HEK293 (cell line): ENCODE data around the gene UBXN6.

Source experiments
- KLF1 ChIP-seq: fragments of 450-650 bp; formaldehyde crosslinking; IDR thresholded peaks from 2 replicates; pipeline ENCODE4 v1.5.1; 2016; ENCODE audit warnings: missing biosample characterization, missing genetic modification characterization
- KLF7 ChIP-seq: fragments of 450-650 bp; formaldehyde crosslinking; IDR thresholded peaks from 2 replicates; pipeline ENCODE4 v1.5.1; 2016; ENCODE audit warnings: missing biosample characterization, missing genetic modification characterization, borderline replicate concordance
- KLF9 ChIP-seq: fragments of 450-650 bp; formaldehyde crosslinking; IDR thresholded peaks from 2 replicates; pipeline ENCODE4 v1.5.1; 2016; ENCODE audit warnings: missing biosample characterization, missing genetic modification characterization, low read depth
- MEIS1 ChIP-seq: sonication (generic); formaldehyde crosslinking; IDR thresholded peaks from 2 replicates; pipeline ENCODE4 v1.8.1; 2022; ENCODE audit warnings: missing genetic modification reagents, mild to moderate bottlenecking, borderline replicate concordance
- PRDM1 ChIP-seq: fragments of 450-650 bp; formaldehyde crosslinking; IDR thresholded peaks from 2 replicates; pipeline ENCODE4; 2016; ENCODE audit warnings: missing biosample characterization, missing genetic modification characterization
- REPIN1 ChIP-seq: fragments of 450-650 bp; formaldehyde crosslinking; IDR thresholded peaks from 2 replicates; pipeline ENCODE4 v1.5.1; 2017; ENCODE audit warnings: missing biosample characterization, missing genetic modification characterization, low read depth
- SCRT2 ChIP-seq: fragments of 450-650 bp; formaldehyde crosslinking; IDR thresholded peaks from 2 replicates; pipeline ENCODE4 v1.5.1; 2016; ENCODE audit warnings: missing biosample characterization, missing genetic modification characterization
- ZBTB20 ChIP-seq: fragments of 450-650 bp; formaldehyde crosslinking; IDR thresholded peaks from 2 replicates; pipeline ENCODE4 v1.5.1; 2016; ENCODE audit warnings: missing biosample characterization, missing genetic modification characterization
- ZBTB48 ChIP-seq: fragments of 450-650 bp; formaldehyde crosslinking; IDR thresholded peaks from 2 replicates; pipeline ENCODE4 v1.5.1; 2016; ENCODE audit warnings: missing biosample characterization, missing genetic modification characterization
- ZEB2 ChIP-seq: fragments of 450-650 bp; formaldehyde crosslinking; IDR thresholded peaks from 2 replicates; pipeline ENCODE4 v1.5.1; 2016; ENCODE audit warnings: missing biosample characterization, missing genetic modification characterization
- ZNF10 ChIP-seq: fragments of 450-650 bp; formaldehyde crosslinking; IDR thresholded peaks from 2 replicates; pipeline ENCODE4 v1.5.1; 2017; ENCODE audit warnings: missing biosample characterization, missing genetic modification characterization
- ZNF121 ChIP-seq: fragments of 450-650 bp; formaldehyde crosslinking; IDR thresholded peaks from 2 replicates; pipeline ENCODE4 v1.5.1; 2016; ENCODE audit warnings: missing biosample characterization, missing genetic modification characterization
- ZNF157 ChIP-seq: fragments of 450-650 bp; formaldehyde crosslinking; IDR thresholded peaks from 2 replicates; pipeline ENCODE4 v1.5.1; 2016; ENCODE audit warnings: missing biosample characterization, missing genetic modification characterization
- ZNF169 ChIP-seq: fragments of 450-650 bp; formaldehyde crosslinking; IDR thresholded peaks from 2 replicates; pipeline ENCODE4 v1.5.1; 2016; ENCODE audit warnings: missing biosample characterization, missing genetic modification characterization
- ZNF24 ChIP-seq: fragments of 450-650 bp; formaldehyde crosslinking; IDR thresholded peaks from 2 replicates; pipeline ENCODE4 v1.5.1; 2016; ENCODE audit warnings: missing biosample characterization, missing genetic modification characterization
- ZNF335 ChIP-seq: fragments of 450-650 bp; formaldehyde crosslinking; conservative IDR thresholded peaks from 2 replicates; pipeline ENCODE4 v1.5.1; 2016; ENCODE audit warnings: missing biosample characterization, missing genetic modification characterization
- ZNF426 ChIP-seq: fragments of 450-650 bp; formaldehyde crosslinking; IDR thresholded peaks from 2 replicates; pipeline ENCODE4 v1.5.1; 2017; ENCODE audit warnings: missing biosample characterization, missing genetic modification characterization, mild to moderate bottlenecking, inconsistent platforms, moderate library complexity
- ZNF48 ChIP-seq: fragments of 450-650 bp; formaldehyde crosslinking; IDR thresholded peaks from 2 replicates; pipeline ENCODE4 v1.5.1; 2016; ENCODE audit warnings: missing biosample characterization, missing genetic modification characterization
- ZNF548 ChIP-seq: fragments of 450-650 bp; formaldehyde crosslinking; IDR thresholded peaks from 2 replicates; pipeline ENCODE4 v1.5.1; 2016; ENCODE audit warnings: missing biosample characterization, missing genetic modification characterization
- ZNF658 ChIP-seq: fragments of 450-650 bp; formaldehyde crosslinking; IDR thresholded peaks from 2 replicates; pipeline ENCODE4; 2016; ENCODE audit warnings: missing biosample characterization, missing genetic modification characterization
- ZNF791 ChIP-seq: fragments of 450-650 bp; formaldehyde crosslinking; IDR thresholded peaks from 2 replicates; pipeline ENCODE4 v1.5.1; 2016; ENCODE audit warnings: missing biosample characterization, missing genetic modification characterization
- ZNF837 ChIP-seq: fragments of 450-650 bp; formaldehyde crosslinking; IDR thresholded peaks from 2 replicates; pipeline ENCODE4 v1.5.1; 2016; ENCODE audit warnings: missing biosample characterization, missing genetic modification characterization
- ZSCAN23 ChIP-seq: fragments of 450-650 bp; formaldehyde crosslinking; IDR thresholded peaks from 2 replicates; pipeline ENCODE4 v1.5.1; 2016; ENCODE audit warnings: missing biosample characterization, missing genetic modification characterization
- TF ChIP-seq, protein P1 (sequence below): fragments of 450-650 bp; formaldehyde crosslinking; IDR thresholded peaks from 2 replicates; pipeline ENCODE4 v1.5.1; 2016; ENCODE audit warnings: missing biosample characterization, missing genetic modification characterization
- TF ChIP-seq, protein P2 (sequence below): fragments of 450-650 bp; formaldehyde crosslinking; IDR thresholded peaks from 2 replicates; pipeline ENCODE4 v1.5.1; 2016; ENCODE audit warnings: missing biosample characterization, missing genetic modification characterization
- TF ChIP-seq, protein P3 (sequence below): fragments of 450-650 bp; IDR thresholded peaks from 2 replicates; pipeline ENCODE4 v1.5.1; 2018; ENCODE audit warnings: missing biosample characterization, mild to moderate bottlenecking, missing genetic modification characterization
- TF ChIP-seq, protein P4 (sequence below): fragments of 450-650 bp; formaldehyde crosslinking; IDR thresholded peaks from 2 replicates; pipeline ENCODE4 v1.5.1; 2016; ENCODE audit warnings: missing biosample characterization, missing genetic modification characterization
- TF ChIP-seq, protein P5 (sequence below): sonication (generic); formaldehyde crosslinking; IDR thresholded peaks from 2 replicates; pipeline ENCODE4 v1.8.1; 2022; ENCODE audit warnings: mild to moderate bottlenecking, moderate library complexity, missing genetic modification reagents

UBXN6 gene

DNA sequence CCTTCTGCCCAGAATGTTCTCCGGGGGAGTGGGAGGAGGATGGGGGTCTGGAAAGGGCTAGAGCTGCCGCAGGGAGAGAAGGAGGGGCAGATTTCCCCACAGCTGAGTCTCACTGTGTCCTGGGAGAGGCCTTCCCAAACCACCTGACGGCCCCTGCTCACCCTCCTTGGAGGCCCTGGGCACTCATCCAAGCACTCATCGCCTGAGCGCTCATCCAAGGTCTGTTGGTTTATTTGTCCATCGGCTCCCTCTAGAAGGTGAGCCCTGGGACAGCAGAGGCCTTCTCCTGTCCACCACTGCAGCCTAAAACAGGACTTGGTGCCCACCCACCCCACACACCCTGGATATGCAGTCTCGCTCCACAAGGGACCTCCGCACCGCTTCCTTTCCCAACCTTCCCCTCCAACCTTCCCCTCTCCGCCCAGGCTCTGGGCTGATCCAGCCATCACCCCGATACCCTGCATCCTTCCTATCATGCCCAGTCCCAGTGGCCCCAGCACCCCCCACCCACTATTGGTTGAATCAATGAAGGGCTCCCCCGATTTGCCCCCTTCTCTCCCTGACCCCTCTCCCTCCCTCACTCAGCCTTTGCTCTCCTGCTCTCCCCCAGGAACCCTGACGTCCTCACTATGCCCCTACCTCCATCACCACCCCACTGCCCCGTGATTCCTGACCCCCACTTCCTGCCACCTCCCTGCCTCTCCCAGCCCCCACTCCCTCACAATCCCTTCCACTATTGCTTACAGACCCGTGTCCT is 1.7 kb downstream of the UBXN6 start (continued):
- no peak for TF ChIP-seq ZNF169 (tag by site-specific recombination)
- TF ChIP-seq ZSCAN23 (tag by site-specific recombination): no peak; the same call in 1 of the 2 replicates
- TF ChIP-seq PRDM1 (tag by site-specific recombination): no peak
- no peak for TF ChIP-seq ZNF24 (tag by site-specific recombination)
- TF ChIP-seq ZBTB48 (tag by site-specific recombination): peak; percentile 92
- TF ChIP-seq ZNF837 (tag by site-specific recombination): no peak
- peak; percentile 38; the same call in 1 of the 2 replicates for TF ChIP-seq ZBTB20 (tag by site-specific recombination)
- no peak for TF ChIP-seq ZNF426 (tag by site-specific recombination)
- no peak for TF ChIP-seq ZNF335 (tag by site-specific recombination)
- no peak for TF ChIP-seq REPIN1
- no peak for TF ChIP-seq ZNF121
- no peak for TF ChIP-seq ZNF548
- TF ChIP-seq ZNF791: no peak
- no peak for TF ChIP-seq ZEB2 (tag by site-specific recombination)
- peak; percentile 69 for TF ChIP-seq SCRT2 (tag by site-specific recombination)
- TF ChIP-seq, protein P1, sequence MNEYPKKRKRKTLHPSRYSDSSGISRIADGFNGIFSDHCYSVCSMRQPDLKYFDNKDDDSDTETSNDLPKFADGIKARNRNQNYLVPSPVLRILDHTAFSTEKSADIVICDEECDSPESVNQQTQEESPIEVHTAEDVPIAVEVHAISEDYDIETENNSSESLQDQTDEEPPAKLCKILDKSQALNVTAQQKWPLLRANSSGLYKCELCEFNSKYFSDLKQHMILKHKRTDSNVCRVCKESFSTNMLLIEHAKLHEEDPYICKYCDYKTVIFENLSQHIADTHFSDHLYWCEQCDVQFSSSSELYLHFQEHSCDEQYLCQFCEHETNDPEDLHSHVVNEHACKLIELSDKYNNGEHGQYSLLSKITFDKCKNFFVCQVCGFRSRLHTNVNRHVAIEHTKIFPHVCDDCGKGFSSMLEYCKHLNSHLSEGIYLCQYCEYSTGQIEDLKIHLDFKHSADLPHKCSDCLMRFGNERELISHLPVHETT (tag by site-specific recombination): no peak
- TF ChIP-seq MEIS1 (CRISPR knock-in tag): no peak
- TF ChIP-seq KLF7 (tag by site-specific recombination): no peak
- no peak for TF ChIP-seq KLF9 (tag by site-specific recombination)
- TF ChIP-seq KLF1 (tag by site-specific recombination): no peak; the same call in 1 of the 2 replicates
- TF ChIP-seq, protein P2, sequence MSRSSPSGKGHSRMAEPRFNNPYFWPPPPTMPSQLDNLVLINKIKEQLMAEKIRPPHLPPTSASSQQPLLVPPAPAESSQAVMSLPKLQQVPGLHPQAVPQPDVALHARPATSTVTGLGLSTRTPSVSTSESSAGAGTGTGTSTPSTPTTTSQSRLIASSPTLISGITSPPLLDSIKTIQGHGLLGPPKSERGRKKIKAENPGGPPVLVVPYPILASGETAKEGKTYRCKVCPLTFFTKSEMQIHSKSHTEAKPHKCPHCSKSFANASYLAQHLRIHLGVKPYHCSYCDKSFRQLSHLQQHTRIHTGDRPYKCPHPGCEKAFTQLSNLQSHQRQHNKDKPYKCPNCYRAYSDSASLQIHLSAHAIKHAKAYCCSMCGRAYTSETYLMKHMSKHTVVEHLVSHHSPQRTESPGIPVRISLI (tag by site-specific recombination): no peak
- TF ChIP-seq, protein P3, sequence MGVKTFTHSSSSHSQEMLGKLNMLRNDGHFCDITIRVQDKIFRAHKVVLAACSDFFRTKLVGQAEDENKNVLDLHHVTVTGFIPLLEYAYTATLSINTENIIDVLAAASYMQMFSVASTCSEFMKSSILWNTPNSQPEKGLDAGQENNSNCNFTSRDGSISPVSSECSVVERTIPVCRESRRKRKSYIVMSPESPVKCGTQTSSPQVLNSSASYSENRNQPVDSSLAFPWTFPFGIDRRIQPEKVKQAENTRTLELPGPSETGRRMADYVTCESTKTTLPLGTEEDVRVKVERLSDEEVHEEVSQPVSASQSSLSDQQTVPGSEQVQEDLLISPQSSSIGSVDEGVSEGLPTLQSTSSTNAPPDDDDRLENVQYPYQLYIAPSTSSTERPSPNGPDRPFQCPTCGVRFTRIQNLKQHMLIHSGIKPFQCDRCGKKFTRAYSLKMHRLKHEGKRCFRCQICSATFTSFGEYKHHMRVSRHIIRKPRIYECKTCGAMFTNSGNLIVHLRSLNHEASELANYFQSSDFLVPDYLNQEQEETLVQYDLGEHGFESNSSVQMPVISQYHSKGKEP (tag by site-specific recombination): no peak
- TF ChIP-seq ZNF658 (tag by site-specific recombination): no peak
- TF ChIP-seq, protein P4, sequence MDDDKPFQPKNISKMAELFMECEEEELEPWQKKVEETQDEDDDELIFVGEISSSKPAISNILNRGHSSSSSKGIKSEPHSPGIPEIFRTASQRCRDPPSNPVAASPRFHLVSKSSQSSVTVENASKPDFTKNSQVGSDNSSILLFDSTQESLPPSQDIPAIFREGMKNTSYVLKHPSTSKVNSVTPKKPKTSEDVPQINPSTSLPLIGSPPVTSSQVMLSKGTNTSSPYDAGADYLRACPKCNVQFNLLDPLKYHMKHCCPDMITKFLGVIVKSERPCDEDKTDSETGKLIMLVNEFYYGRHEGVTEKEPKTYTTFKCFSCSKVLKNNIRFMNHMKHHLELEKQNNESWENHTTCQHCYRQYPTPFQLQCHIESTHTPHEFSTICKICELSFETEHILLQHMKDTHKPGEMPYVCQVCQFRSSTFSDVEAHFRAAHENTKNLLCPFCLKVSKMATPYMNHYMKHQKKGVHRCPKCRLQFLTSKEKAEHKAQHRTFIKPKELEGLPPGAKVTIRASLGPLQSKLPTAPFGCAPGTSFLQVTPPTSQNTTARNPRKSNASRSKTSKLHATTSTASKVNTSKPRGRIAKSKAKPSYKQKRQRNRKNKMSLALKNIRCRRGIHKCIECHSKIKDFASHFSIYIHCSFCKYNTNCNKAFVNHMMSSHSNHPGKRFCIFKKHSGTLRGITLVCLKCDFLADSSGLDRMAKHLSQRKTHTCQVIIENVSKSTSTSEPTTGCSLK: no peak
- no peak for TF ChIP-seq ZNF48 (tag by site-specific recombination)
- peak; percentile 91 for TF ChIP-seq ZNF10 (tag by site-specific recombination)
- TF ChIP-seq ZNF157: no peak
- TF ChIP-seq, protein P5, sequence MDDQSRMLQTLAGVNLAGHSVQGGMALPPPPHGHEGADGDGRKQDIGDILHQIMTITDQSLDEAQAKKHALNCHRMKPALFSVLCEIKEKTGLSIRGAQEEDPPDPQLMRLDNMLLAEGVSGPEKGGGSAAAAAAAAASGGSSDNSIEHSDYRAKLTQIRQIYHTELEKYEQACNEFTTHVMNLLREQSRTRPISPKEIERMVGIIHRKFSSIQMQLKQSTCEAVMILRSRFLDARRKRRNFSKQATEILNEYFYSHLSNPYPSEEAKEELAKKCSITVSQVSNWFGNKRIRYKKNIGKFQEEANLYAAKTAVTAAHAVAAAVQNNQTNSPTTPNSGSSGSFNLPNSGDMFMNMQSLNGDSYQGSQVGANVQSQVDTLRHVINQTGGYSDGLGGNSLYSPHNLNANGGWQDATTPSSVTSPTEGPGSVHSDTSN: no peak
